Osteoblast (primary cell): ENCODE results near the gene BBC3. TPM values are rescaled to one million over a fixed set of nuclear protein-coding genes. Genes with fewer than 3 reads are reported as not detected.
"Not testable (repeated sequence)": the region's sequence is repeated elsewhere in the genome, so short reads cannot be mapped to it uniquely, and the experiment has no call there.

Source experiments
- DNase-seq: peaks from one replicate; pipeline ENCODE4 v3.0.0; 2011; ENCODE audit warnings: low spot score, mixed read lengths; ENCODE audit not compliant: insufficient read length; ENCODE audit errors: missing footprints
- H2AFZ ChIP-seq: 2 replicates; pipeline ENCODE4 v1.6.0; 2011; ENCODE audit warnings: mild to moderate bottlenecking, low read length
- H3K27ac ChIP-seq: 2 replicates; pipeline ENCODE4 v1.5.1; 2011; ENCODE audit warnings: mild to moderate bottlenecking, low read depth, low read length, moderate library complexity
- H3K27me3 ChIP-seq: 2 replicates; pipeline ENCODE4 v1.6.0; 2012; ENCODE audit warnings: mild to moderate bottlenecking, control low read depth, inconsistent platforms, low read length, moderate library complexity; ENCODE audit not compliant: insufficient read depth
- H3K36me3 ChIP-seq: 2 replicates; pipeline ENCODE4 v1.5.1; 2011; ENCODE audit warnings: mild to moderate bottlenecking, low read length, control low read depth, moderate library complexity; ENCODE audit not compliant: insufficient read depth
- H3K4me1 ChIP-seq: 2 replicates; pipeline ENCODE4 v1.5.1; 2011; ENCODE audit warnings: mild to moderate bottlenecking, low read length, control low read depth, moderate library complexity; ENCODE audit not compliant: insufficient read depth
- H3K4me2 ChIP-seq: 2 replicates; pipeline ENCODE4 v1.6.0; 2011; ENCODE audit warnings: mild to moderate bottlenecking, low read length; ENCODE audit not compliant: insufficient read depth
- H3K4me3 ChIP-seq: fragments of 200-600 bp; sonication (generic); 3 replicates; pipeline ENCODE4 v1.5.1; 2012; ENCODE audit warnings: mild to moderate bottlenecking, low read length, inconsistent platforms; ENCODE audit not compliant: insufficient read depth
- H3K79me2 ChIP-seq: 2 replicates; pipeline ENCODE4 v1.6.0; 2012; ENCODE audit warnings: mild to moderate bottlenecking, low read length, control low read depth, inconsistent platforms; ENCODE audit not compliant: insufficient read depth
- H3K9me3 ChIP-seq: 2 replicates; pipeline ENCODE4 v1.5.1; 2011; ENCODE audit warnings: low read depth, low read length, control low read depth
- H4K20me1 ChIP-seq: 2 replicates; pipeline ENCODE4 v1.6.0; 2012; ENCODE audit warnings: mild to moderate bottlenecking, low read length, control low read depth; ENCODE audit not compliant: insufficient read depth
- total RNA-seq: library from RNA; depleted of rRNA; stranded (reverse); fragments of >200 nt; gene quantifications from 2 replicates; pipeline ENCODE4 v1.2.3, GENCODE V29; 2012
- TF ChIP-seq, protein P1 (sequence below): IDR thresholded peaks from 2 replicates; pipeline ENCODE4 v1.5.1; 2011; ENCODE audit warnings: mild to moderate bottlenecking, low read depth, low read length, moderate library complexity; ENCODE audit errors: extremely low read depth

The BBC3 gene, protein sequence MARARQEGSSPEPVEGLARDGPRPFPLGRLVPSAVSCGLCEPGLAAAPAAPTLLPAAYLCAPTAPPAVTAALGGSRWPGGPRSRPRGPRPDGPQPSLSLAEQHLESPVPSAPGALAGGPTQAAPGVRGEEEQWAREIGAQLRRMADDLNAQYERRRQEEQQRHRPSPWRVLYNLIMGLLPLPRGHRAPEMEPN
- total RNA-seq, result 26.8 and 28.2 TPM in 2 replicates

DNA sequence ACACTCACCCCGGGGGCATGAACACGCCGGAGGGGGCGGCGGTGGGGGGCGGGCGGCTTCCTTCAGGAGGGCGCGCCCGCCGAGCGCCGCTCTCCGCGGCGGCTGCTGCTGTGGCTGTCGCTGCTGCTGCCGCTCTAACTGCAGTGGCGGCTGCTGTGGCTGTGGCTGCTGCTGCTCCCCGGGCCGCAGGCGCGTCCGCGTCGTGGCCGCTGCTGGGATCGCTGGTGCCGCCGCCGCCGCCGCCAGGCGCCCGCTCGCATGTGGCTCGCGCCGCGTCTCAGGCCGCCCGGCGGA lies at the start of gene BBC3:
BBC3 (minus strand) TSS at position 279 of the 294 bp plus-strand sequence. CDS start 2,768 bp downstream, outside the sequence.
- peaks cover 16% of the 10 kb centered on the region for H4K20me1 ChIP-seq

DNA sequence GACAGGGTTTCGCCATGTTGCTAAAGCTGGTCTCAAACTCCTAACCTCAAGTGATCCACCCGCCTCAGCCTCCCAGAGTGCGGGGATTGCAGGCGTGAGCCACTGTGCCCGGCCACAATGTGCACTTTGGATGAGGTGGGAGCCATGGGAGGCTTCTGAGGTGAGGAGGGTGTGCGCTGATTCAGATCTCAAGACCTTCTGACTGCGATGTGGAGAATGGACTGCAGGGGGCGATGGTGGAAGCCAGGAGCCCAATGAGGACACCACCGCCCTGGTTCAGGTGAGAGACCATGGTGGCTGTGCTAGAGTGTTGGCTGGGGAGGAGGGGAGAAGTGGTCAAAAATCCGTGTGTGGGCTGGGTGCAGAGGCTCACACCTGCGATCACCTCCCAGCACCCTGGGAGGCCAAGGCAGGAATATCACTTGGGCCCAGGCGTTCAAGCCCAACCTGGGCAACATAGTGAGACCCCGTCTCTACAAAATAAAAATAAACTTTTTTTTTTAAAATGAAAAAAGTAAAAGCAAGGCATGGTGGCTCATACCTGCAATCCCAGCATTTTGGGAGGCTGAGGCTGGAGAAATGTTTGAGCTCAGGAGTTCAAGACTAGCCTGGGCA lies 49.3 kb upstream of the BBC3 start:
- TF ChIP-seq, protein P1, sequence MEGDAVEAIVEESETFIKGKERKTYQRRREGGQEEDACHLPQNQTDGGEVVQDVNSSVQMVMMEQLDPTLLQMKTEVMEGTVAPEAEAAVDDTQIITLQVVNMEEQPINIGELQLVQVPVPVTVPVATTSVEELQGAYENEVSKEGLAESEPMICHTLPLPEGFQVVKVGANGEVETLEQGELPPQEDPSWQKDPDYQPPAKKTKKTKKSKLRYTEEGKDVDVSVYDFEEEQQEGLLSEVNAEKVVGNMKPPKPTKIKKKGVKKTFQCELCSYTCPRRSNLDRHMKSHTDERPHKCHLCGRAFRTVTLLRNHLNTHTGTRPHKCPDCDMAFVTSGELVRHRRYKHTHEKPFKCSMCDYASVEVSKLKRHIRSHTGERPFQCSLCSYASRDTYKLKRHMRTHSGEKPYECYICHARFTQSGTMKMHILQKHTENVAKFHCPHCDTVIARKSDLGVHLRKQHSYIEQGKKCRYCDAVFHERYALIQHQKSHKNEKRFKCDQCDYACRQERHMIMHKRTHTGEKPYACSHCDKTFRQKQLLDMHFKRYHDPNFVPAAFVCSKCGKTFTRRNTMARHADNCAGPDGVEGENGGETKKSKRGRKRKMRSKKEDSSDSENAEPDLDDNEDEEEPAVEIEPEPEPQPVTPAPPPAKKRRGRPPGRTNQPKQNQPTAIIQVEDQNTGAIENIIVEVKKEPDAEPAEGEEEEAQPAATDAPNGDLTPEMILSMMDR, result peak; percentile 31
- Histone ChIP-seq H3K4me2 (no peak overlapping the region), H3K36me3 (no peaks in the 10 kb centered on the region), H3K4me3 (no peak overlapping the region), H3K27me3 (no peaks in the 10 kb centered on the region), H4K20me1 (peaks cover 13% of the 10 kb centered on the region), H2AFZ (no peak overlapping the region), H3K79me2 (no peaks in the 10 kb centered on the region), H3K4me1 (peaks cover 29% of the 10 kb centered on the region), H3K27ac (no peak overlapping the region), H3K9me3 (no peaks in the 10 kb centered on the region)
- no peak for DNase-seq

More for the DNA sequence above, at the start of gene BBC3:
- H2AFZ ChIP-seq, result peak within 1 kb of the TSS; percentile 33
- H3K9me3 ChIP-seq, result no peaks in the 10 kb centered on the region
- peaks cover 37% of the 10 kb centered on the region for H3K79me2 ChIP-seq
- H3K27me3 ChIP-seq, result no peaks in the 10 kb centered on the region
- DNase-seq, result no peak
- H3K36me3 ChIP-seq, result no peaks in the 10 kb centered on the region
- H3K4me1 ChIP-seq, result peaks cover 49% of the 10 kb centered on the region
- peak within 1 kb of the TSS; percentile 96 for H3K4me2 ChIP-seq
- TF ChIP-seq, protein P1, result no peak
- peak within 1 kb of the TSS; percentile 88 for H3K4me3 ChIP-seq
- H3K27ac ChIP-seq, result peak within 1 kb of the TSS; percentile 73

DNA sequence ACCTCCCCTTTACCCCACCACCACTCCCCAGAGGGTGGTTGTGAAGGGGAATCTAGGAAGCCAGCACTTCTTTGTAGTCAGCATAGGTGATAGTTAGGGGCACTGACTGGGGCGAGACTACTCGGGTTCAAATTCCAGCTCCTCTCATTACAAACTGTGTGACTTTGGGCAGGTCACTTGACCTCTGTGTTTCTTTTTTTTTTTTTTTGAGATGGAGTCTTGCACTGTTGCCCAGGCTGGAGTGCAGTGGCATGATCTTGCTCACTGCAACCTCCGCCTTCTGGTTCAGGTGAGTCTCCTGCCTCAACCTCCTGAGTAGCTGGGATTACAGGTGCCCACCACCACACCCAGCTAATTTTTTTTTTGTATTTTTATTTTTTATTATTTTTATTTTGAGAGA lies 45.5 kb upstream of the BBC3 start:
- DNase-seq, H3K36me3 ChIP-seq, H3K79me2 ChIP-seq, H2AFZ ChIP-seq, H3K27me3 ChIP-seq, H3K4me3 ChIP-seq, H3K9me3 ChIP-seq: not testable (repeated sequence)
- H3K4me1 ChIP-seq, result peaks cover 48% of the 10 kb centered on the region
- peaks cover 12% of the 10 kb centered on the region for H4K20me1 ChIP-seq
- peak overlapping the region; percentile 83 for H3K4me2 ChIP-seq
- H3K27ac ChIP-seq, result peak overlapping the region; percentile 96

DNA sequence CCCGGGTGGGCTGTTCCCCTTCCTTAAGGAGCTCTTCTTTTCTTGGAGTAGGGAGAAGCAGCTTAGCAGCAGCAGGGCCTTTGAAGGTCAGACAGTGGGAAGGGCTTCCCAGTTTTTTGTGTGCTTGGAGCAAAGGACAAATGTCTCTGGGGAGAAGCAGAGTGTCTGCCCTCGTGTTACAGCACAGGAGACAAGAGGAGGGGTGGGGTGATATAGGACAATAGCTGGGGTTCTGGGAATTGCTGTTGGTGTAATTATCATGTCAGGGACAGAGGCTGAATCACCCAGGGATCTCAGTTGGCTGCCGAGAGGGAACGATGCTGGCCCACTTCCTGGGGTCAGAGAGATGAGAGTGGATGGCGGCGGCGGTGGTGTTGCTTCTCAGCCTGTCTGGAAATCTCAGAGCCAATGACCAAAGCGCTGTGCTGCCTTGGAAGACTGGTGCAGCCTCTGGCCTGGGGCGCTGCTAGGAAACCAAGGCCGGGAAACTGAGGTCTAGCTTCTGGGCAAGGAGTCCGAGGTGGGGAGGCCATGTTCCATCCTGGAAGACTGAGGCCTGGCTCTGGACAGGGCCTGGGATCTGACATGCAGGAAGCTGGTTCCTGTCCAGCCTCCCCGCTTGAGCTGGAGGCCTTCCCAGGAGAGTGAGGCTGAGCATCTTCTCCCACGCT lies 44.9 kb upstream of the BBC3 start:
- no peaks in the 10 kb centered on the region for H3K79me2 ChIP-seq
- peak; percentile 93 for DNase-seq
- H3K4me1 ChIP-seq, result peaks cover 48% of the 10 kb centered on the region
- H3K4me2 ChIP-seq, result peak overlapping the region; percentile 83
- H3K9me3 ChIP-seq, result no peaks in the 10 kb centered on the region
- no peaks in the 10 kb centered on the region for H3K27me3 ChIP-seq
- TF ChIP-seq, protein P1, result no peak
- peak overlapping the region; percentile 68 for H3K4me3 ChIP-seq
- peak overlapping the region; percentile 96 for H3K27ac ChIP-seq
- H4K20me1 ChIP-seq, result peaks cover 12% of the 10 kb centered on the region
- peaks cover 4% of the 10 kb centered on the region for H3K36me3 ChIP-seq
- no peak overlapping the region for H2AFZ ChIP-seq
